Fibroblast of villous mesenchyme (primary cell): ENCODE data around the gene MED12L. TPM values are rescaled to one million over a fixed set of nuclear protein-coding genes. Genes with fewer than 3 reads are reported as not detected.
A peak's percentile ranks its signal among the peaks of the same experiment; 100 is the strongest.

ENCODE experiments used
- DNase-seq: peaks from one replicate; pipeline ENCODE4 v3.0.0-alpha.2; 2010; ENCODE audit warnings: low read depth
- H3K4me3 ChIP-seq: 2 replicates; pipeline ENCODE4 v1.5.1; 2011; ENCODE audit warnings: low read depth, mild to moderate bottlenecking, low read length
- total RNA-seq: library from RNA; depleted of rRNA; stranded (reverse); fragments of >200 nt; gene quantifications from 2 replicates; pipeline ENCODE4 v1.2.3, GENCODE V29; 2012
- TF ChIP-seq, protein P1 (sequence below): IDR thresholded peaks from 2 replicates; pipeline ENCODE4 v1.5.1; 2012; ENCODE audit warnings: low read depth, mild to moderate bottlenecking, low read length; ENCODE audit not compliant: insufficient read depth

MED12L gene
- total RNA-seq, 1 donor: 1.3 TPM

GRCh38 chr3:151305060-151305774 is 219.8 kb downstream of the MED12L start:
- DNase-seq: peak; percentile 99
- H3K4me3 ChIP-seq: no peak overlapping the region
- TF ChIP-seq, protein P1, sequence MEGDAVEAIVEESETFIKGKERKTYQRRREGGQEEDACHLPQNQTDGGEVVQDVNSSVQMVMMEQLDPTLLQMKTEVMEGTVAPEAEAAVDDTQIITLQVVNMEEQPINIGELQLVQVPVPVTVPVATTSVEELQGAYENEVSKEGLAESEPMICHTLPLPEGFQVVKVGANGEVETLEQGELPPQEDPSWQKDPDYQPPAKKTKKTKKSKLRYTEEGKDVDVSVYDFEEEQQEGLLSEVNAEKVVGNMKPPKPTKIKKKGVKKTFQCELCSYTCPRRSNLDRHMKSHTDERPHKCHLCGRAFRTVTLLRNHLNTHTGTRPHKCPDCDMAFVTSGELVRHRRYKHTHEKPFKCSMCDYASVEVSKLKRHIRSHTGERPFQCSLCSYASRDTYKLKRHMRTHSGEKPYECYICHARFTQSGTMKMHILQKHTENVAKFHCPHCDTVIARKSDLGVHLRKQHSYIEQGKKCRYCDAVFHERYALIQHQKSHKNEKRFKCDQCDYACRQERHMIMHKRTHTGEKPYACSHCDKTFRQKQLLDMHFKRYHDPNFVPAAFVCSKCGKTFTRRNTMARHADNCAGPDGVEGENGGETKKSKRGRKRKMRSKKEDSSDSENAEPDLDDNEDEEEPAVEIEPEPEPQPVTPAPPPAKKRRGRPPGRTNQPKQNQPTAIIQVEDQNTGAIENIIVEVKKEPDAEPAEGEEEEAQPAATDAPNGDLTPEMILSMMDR: peak; percentile 15

GRCh38 chr3:151305775-151306151 is 220.3 kb downstream of the MED12L start:
- no peak for DNase-seq
- H3K4me3 ChIP-seq: no peak overlapping the region

GRCh38 chr3:151306168-151306810 is 220.8 kb downstream of the MED12L start:
- TF ChIP-seq, protein P1: no peak
- DNase-seq: no peak
- no peak overlapping the region for H3K4me3 ChIP-seq

More at GRCh38 chr3:151305775-151306151, 220.3 kb downstream of the MED12L start:
- TF ChIP-seq, protein P1: no peak

- no peak overlapping the region for H3K4me3 ChIP-seq
- TF ChIP-seq, protein P1: no peak
- no peak for DNase-seq
Measured at GRCh38 chr3:151307131-151307530, 221.7 kb downstream of the MED12L start.

DNA sequence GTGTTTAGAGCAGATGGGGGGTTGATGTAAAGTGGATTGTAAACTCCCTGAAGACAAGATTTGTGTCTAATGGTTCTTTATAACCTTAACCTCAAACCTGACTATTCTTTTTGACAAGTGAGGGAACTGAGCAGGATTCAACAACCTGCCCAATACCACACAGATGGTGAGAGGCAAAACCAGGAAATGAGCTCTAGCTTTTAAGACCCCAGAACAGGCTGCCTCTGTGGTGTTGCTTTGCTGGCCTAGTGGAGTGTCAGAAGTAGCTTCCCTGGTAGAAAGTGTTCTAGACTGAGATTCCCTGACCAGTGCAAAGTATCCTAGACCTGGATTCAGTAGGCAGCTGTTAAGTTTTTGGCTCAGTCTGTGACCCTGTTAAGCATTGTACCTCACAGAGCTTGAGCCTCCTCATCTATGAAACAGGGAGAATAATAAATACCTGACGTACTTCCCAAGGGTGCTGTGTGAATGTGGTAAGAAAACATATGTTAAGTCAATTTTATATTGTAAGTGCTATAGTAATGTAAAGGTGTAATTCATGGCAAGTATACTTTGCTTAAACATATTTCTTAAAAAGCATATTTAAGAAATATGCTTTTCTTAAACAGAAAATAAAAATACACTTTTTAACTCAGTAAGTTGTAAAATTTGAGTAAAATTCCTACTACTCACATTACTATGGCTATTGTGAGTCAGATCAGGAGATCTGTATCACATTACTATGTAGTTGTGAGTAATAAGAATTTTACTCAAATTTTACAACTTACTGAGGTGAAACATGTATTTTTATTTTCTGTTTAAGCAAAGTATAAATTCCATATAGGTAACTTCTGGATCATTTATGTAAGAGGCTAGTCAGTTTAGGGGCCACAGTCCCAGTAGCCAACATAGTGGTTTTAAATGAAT is 222.4 kb downstream of the MED12L start:
- DNase-seq: no peak
- TF ChIP-seq, protein P1: no peak
- H3K4me3 ChIP-seq: no peak overlapping the region

GRCh38 chr3:151309566-151309965 is 224.1 kb downstream of the MED12L start:
- no peak for DNase-seq

More at GRCh38 chr3:151309566-151309965, 224.1 kb downstream of the MED12L start:
- no peak overlapping the region for H3K4me3 ChIP-seq
- TF ChIP-seq, protein P1: no peak
